SIG-M5 treated with dmso at 0.1 percent for 504 hours (cell line): Measurements from ENCODE around the gene MVP.

Experiments
- DNase-seq: peaks from one replicate; lab custom pipeline; 2025; ENCODE audit not compliant: unreplicated experiment; lab: John Stamatoyannopoulos, UW

The MVP gene

DNA sequence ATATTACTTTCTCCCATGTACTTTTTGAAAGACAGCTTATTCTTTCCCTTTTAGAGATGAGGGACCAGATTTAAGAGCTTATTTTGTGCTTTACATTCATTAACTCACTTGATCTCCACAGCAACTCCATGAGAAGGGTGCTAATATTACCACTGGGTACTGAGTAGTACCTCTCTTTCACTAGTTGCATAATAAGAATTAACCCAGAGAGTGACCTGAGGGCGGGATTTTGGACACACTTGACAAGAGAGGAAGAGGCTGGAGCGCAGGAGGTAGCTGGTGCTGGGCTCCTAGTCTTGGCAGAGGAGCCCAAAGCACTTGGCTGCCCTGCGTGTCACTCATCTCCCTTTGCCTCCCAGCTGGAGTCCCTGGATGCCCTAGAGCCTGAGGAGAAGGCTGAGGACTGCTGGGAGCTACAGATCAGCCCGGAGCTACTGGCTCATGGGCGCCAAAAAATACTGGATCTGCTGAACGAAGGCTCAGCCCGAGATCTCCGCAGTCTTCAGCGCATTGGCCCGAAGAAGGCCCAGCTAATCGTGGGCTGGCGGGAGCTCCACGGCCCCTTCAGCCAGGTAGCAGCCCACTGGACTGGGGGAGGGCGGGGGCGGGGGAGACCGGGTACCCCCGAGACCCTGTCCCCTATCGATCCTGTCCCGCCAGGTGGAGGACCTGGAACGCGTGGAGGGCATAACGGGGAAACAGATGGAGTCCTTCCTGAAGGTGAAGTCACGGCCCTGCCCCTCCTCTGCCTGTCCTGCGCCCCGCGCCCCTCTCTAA lies 15.6 kb upstream of the MVP start:
- peak; percentile 55 for DNase-seq

DNA sequence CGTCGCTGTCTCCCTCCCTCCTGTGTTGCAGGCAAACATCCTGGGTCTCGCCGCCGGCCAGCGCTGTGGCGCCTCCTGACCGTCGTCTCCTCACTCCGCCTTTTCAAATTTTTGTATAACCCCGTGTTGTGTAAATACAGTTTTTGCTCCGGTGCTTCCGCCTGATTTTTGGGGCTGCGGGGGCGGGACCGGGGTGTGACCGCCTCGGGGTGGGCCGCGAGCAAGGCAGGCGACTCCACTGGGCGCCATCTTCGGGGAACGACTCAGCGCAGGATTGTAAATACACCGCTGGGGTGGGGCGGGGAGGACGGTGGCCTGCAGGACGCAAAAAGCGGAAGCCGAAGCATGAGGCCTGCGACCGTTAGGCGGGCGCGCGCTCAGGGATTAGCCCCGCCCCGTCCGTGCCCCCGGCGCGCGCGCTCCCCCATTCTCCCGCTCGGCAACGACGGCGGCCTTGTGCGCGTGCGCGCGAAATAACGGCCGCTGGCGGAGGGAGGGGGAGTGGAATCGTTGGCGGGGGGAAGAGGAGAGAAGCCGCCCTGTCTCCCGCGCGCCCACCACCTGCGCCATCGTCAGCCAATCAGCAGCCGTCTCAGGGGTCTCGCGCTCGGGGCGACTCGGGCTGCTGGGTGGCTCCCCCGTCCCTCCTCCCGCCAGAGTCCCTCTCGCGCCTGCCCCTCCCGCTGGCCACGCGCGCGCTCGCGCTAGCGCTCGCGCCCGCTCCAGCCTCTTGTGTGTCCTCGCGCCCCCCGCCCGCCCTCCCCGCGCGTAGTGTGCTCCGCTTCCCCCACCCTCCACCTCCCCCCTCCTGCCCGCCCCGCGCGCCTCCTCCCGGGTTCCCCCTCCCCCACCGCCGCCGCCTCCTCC lies 14.8 kb upstream of the MVP start:
- peak; percentile 96 for DNase-seq

- peak; percentile 89 for DNase-seq
Observed at GRCh38 chr16:29806099-29806579, 14.1 kb upstream of the MVP start, which contains the start of gene MAZ. Gene MAZ, plus strand, starts transcription at chr16:29806529. Its CDS starts 173 bp downstream, at chr16:29806702.

- DNase-seq, result peak; percentile 63
Observed at GRCh38 chr16:29806641-29807425, 13.4 kb upstream of the MVP start.

DNA sequence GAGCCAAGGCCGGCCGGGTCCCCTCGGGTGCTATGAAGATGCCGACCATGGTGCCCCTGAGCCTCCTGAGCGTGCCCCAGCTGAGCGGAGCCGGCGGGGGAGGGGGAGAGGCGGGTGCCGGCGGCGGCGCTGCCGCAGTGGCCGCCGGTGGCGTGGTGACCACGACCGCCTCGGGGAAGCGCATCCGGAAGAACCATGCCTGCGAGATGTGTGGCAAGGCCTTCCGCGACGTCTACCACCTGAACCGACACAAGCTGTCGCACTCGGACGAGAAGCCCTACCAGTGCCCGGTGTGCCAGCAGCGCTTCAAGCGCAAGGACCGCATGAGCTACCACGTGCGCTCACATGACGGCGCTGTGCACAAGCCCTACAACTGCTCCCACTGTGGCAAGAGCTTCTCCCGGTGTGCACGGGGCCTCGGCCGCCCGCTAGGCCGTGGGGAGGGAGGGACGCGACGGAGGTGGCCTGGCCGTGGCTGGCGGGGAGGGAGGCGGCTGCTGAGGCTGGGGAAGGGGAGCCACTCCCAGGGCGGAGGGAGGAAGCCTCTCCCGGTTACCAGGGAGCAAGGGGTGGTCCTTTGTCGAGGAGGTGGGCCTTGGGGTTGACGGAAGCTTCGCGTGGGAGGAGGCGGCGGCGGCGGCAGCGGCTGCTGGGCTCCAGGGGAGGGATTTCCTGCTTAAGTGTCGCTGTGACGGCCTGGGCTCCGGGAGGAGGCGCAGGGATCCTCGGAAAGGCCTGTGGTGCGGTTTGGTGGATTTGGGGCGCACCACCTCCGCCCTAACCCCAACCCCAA lies 12.6 kb upstream of the MVP start:
- DNase-seq, result peak; percentile 87

DNA sequence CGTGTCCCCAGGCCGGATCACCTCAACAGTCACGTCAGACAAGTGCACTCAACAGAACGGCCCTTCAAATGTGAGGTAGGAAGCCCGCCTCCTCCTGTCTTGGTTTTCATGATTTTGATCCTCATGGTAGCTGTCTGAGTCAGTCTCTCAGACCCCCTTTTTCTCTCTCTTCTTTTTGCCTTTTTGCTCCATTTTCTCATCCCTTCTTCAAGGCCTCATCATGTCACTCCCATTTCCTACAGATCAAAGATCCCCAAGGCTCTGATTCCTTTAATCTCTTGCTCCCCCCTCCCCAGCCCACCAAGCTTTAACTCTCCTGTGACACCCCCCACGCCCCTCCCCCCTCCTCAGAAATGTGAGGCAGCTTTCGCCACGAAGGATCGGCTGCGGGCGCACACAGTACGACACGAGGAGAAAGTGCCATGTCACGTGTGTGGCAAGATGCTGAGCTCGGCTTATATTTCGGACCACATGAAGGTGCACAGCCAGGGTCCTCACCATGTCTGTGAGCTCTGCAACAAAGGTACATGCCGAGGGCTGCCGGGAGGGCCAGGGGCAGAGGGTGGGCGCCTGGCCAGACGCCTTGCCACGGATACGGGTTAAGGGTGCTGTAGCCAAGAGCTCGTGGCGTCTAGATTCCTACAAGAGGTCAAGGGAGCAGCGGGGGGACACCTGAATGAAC lies 11.9 kb upstream of the MVP start:
- DNase-seq, result no peak

DNA sequence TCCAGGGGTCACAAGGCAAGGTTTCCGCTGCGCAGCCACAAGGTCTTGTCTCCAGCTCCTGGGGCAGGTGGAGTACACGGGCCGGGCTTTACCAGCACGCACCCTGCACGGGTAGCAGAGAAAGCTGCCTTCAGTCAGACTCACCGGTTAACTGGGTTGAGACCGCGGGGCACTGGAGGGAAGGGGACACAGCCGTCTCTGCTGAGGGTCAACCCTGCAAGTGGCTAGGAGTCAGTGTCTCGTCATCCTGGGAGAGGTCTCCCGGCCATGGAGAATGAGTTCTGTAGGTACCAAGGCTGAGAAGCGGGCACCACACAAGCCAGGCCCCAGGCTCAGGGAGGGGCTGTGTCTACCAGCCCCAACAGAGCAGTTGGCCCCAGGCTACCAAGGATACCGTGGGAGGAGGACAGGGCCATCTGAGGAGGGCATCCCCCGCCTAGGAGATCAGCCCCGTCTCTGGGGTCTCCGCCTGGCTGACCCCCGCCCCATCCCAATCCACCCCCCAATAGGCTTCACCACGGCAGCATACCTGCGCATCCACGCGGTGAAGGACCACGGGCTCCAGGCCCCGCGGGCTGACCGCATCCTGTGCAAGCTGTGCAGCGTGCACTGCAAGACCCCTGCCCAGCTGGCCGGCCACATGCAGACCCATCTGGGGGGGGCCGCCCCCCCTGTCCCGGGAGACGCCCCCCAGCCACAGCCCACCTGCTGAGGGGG lies 11.1 kb upstream of the MVP start:
- no peak for DNase-seq

GRCh38 chr16:29809850-29810698 lies 10.2 kb upstream of the MVP start:
- peak; percentile 53 for DNase-seq

GRCh38 chr16:29810699-29811169 lies 9.5 kb upstream of the MVP start:
- DNase-seq, result no peak

GRCh38 chr16:29811170-29811895 lies 8.9 kb upstream of the MVP start:
- peak; percentile 83 for DNase-seq

GRCh38 chr16:29811896-29812665 lies 8.2 kb upstream of the MVP start, which contains the start of gene PRRT2:
Gene PRRT2, plus strand, starts transcription at chr16:29812193. Its CDS starts 862 bp downstream, at chr16:29813055.
- no peak for DNase-seq

DNA sequence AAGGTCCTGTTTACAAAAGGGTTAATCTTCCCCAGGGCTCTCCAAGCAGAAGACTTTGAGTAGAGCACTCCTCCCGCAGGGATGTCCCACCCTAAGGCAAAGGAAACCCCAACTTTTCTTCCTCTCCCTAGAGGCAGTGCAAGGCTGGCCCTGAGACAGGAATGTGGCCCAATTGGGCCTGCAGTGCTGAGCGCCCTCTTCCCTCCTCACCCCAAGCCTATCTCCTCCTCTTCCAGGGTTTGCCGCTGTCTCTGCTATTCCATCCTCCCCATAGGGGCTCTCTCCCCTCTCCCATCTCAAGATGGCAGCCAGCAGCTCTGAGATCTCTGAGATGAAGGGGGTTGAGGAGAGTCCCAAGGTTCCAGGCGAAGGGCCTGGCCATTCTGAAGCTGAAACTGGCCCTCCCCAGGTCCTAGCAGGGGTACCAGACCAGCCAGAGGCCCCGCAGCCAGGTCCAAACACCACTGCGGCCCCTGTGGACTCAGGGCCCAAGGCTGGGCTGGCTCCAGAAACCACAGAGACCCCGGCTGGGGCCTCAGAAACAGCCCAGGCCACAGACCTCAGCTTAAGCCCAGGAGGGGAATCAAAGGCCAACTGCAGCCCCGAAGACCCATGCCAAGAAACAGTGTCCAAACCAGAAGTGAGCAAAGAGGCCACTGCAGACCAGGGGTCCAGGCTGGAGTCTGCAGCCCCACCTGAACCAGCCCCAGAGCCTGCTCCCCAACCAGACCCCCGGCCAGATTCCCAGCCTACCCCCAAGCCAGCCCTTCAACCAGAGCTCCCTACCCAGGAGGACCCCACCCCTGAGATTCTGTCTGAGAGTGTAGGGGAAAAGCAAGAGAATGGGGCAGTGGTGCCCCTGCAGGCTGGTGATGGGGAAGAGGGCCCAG lies 7.3 kb upstream of the MVP start:
- no peak for DNase-seq

DNA sequence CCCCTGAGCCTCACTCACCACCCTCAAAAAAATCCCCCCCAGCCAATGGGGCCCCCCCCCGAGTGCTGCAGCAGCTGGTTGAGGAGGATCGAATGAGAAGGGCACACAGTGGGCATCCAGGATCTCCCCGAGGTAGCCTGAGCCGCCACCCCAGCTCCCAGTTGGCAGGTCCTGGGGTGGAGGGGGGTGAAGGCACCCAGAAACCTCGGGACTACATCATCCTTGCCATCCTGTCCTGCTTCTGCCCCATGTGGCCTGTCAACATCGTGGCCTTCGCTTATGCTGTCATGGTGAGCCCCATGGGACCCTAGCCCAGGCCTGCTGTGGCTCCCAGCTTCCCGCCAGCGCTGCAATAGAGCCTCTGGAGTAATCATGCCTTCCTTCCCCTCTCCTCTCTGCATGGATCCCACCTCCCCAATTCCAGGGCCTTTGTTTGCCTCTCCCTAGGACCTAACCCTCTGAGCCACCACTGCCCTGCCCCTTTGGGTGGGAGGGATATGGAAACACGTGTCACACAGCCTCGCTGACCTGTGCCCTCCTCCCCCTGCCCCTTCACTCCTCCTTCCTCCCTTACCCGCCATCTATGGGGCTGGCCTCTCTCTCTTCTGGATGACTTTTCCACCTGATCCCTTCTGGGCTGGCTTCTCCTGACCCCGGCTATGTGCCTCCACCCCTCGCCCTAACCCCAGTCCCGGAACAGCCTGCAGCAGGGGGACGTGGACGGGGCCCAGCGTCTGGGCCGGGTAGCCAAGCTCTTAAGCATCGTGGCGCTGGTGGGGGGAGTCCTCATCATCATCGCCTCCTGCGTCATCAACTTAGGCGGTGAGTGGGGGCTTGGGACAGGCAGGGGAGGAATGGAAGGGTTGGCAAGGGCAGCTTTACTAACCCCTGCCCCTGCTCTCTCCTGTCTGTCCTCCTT lies 6.4 kb upstream of the MVP start:
- no peak for DNase-seq

DNA sequence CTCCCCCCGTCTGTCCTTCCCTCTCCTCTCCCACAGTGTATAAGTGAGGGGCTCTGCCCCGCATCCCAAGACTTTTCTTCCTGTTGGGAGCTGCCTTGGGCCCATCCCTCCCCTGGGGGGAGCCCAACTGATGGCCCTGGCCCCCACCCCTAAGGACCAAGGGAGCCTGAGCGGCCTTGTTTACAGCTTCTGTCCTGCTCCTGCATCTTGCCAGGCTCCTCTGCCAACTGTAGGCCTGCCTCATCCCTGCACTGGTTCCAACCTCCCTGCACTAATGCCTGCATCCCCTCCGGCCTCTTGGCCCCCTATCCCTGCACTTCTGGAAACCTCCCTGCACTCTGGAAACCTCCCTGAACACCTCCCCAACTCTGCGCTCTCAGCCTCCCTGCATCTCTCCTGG lies 5.7 kb upstream of the MVP start:
- DNase-seq, result no peak
